ENCODE data around the gene SERINC5. TPM values are rescaled to one million over a fixed set of nuclear protein-coding genes. Genes with fewer than 3 reads are reported as not detected.

SERINC5 gene
- total and polyA plus RNA-seq, 9 donors, result 13.1 to 23.5 (median 16.7) TPM

DNA sequence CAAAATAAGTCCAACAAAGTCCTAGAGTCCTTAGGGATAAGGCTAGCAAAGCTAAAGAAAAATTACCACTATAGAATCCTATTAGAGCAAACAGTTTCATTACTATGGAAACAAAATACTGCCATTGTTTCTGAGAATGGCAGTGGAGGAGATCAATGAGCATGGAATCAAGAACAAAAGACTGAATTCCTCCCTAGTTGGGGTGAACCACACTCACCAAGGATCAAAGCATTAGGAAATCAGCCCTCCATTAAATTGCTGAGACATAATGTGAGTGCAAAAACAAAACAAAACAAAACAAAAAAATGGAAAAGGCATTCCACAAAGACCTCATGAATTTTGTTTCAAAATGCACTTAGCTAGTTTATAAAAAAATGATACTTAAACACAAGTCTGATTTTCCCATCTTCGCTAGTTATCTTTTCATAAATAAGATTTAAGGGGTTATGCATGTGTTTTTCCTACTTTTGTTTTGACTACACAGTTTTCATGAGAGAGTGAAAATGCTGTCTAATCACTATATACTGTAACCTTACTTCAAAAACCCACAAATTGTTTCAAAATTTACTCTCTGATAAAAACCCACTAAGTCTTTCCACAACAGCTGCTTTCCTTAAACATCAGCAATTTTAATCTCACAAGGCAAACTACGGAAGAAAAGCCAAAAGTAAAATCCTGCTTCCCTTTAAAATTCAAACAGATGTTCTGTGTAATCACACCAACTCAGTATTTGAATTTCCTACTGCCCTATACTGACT, 9.7 kb downstream of the SERINC5 start:
- DNase-seq, result peak; percentile 92
- H3K36me3 ChIP-seq (ENCODE audit: control insufficient read depth, insufficient read depth, low read length), result peaks cover 5% of the 10 kb centered on the region
- H3K4me3 ChIP-seq (ENCODE audit: low read length), result no peak overlapping the region
- no CpG with 5 or more reads among the region's 2 CpGs for WGBS (ENCODE audit: insufficient coverage)
- peak overlapping the region; percentile 72 for H3K27ac ChIP-seq (ENCODE audit: low read length)
- peaks cover 22% of the 10 kb centered on the region for H3K4me1 ChIP-seq (ENCODE audit: control insufficient read depth, insufficient read depth, low read length)
- no peaks in the 10 kb centered on the region for H3K27me3 ChIP-seq (ENCODE audit: control insufficient read depth, insufficient read depth, low read length)
- H3K9me3 ChIP-seq (replicated peaks; ENCODE audit: control insufficient read depth, low read depth, low read length), result peaks cover 10% of the 10 kb centered on the region

DNA sequence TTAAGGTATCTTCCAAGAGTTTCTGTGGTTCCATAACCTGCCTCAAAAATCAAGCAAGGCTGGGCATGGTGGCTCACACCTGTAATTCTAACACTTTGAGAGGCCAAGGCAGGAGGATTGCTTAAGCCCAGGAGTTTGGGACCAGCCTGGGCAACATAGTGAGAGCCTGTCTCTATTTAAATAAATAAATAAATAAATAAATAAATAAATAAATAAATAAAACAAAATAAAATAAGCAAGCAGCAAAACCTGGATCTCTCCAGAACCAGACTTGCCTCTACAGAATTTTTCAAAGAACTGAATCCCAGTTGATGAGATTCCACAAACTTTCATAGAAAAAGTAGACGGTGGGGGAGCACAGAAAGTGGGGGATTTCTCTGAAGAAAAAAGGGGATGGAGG, 12.3 kb downstream of the SERINC5 start:
- no peak for DNase-seq
- Histone ChIP-seq H3K36me3 (ENCODE audit: control insufficient read depth, insufficient read depth, low read length) (peaks cover 5% of the 10 kb centered on the region), H3K27me3 (ENCODE audit: control insufficient read depth, insufficient read depth, low read length) (no peaks in the 10 kb centered on the region), H3K27ac (ENCODE audit: low read length) (no peak overlapping the region), H3K4me1 (ENCODE audit: control insufficient read depth, insufficient read depth, low read length) (peaks cover 42% of the 10 kb centered on the region), H3K9me3 (replicated peaks; ENCODE audit: control insufficient read depth, low read depth, low read length) (peaks cover 10% of the 10 kb centered on the region), H3K4me3 (ENCODE audit: low read length) (no peak overlapping the region)
- no CpG with 5 or more reads among the region's 1 CpG for WGBS (ENCODE audit: insufficient coverage)

DNA sequence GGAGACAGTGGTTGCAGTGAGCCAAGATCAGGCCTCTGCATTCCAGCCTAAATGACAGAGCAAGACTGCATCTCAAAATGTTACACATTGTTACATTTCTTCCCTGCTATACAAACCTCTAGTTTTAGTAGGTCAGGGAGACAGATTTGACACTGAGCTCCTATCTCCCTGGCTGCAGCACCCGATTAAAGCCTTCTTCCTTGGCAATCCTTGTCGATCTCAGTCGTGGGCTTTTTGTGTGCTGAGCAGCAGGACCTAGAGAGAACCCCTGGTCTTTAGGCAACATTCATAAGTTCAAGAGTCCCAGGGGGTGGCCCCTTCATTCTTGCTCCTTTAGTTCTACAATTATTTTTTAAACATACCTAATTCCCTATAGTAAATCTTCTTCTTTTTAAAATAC, 13.0 kb downstream of the SERINC5 start:
- Histone ChIP-seq H3K36me3 (ENCODE audit: control insufficient read depth, insufficient read depth, low read length) (peaks cover 5% of the 10 kb centered on the region), H3K4me3 (ENCODE audit: low read length) (no peak overlapping the region), H3K4me1 (ENCODE audit: control insufficient read depth, insufficient read depth, low read length) (peaks cover 47% of the 10 kb centered on the region), H3K9me3 (replicated peaks; ENCODE audit: control insufficient read depth, low read depth, low read length) (peaks cover 10% of the 10 kb centered on the region), H3K27me3 (ENCODE audit: control insufficient read depth, insufficient read depth, low read length) (no peaks in the 10 kb centered on the region), H3K27ac (ENCODE audit: low read length) (no peak overlapping the region)
- no peak for DNase-seq
- 80% methylated on average over 3 of the region's 3 CpGs for WGBS (ENCODE audit: insufficient coverage)

GRCh38 chr5:80240368-80240986, 15.4 kb downstream of the SERINC5 start:
- Histone ChIP-seq H3K27ac (ENCODE audit: low read length) (peak overlapping the region; percentile 70), H3K4me1 (ENCODE audit: control insufficient read depth, insufficient read depth, low read length) (peaks cover 37% of the 10 kb centered on the region), H3K27me3 (ENCODE audit: control insufficient read depth, insufficient read depth, low read length) (no peaks in the 10 kb centered on the region), H3K36me3 (ENCODE audit: control insufficient read depth, insufficient read depth, low read length) (peaks cover 5% of the 10 kb centered on the region), H3K4me3 (ENCODE audit: low read length) (no peak overlapping the region), H3K9me3 (replicated peaks; ENCODE audit: control insufficient read depth, low read depth, low read length) (peaks cover 10% of the 10 kb centered on the region)
- DNase-seq, result no peak
- 60% methylated on average over 1 of the region's 8 CpGs for WGBS (ENCODE audit: insufficient coverage)

GRCh38 chr5:80239680-80240367, 16.0 kb downstream of the SERINC5 start:
- Histone ChIP-seq H3K27me3 (ENCODE audit: control insufficient read depth, insufficient read depth, low read length) (no peaks in the 10 kb centered on the region), H3K4me1 (ENCODE audit: control insufficient read depth, insufficient read depth, low read length) (peaks cover 30% of the 10 kb centered on the region), H3K4me3 (ENCODE audit: low read length) (no peak overlapping the region), H3K9me3 (replicated peaks; ENCODE audit: control insufficient read depth, low read depth, low read length) (peaks cover 10% of the 10 kb centered on the region), H3K27ac (ENCODE audit: low read length) (peak overlapping the region; percentile 70), H3K36me3 (ENCODE audit: control insufficient read depth, insufficient read depth, low read length) (peaks cover 5% of the 10 kb centered on the region)
- 50% methylated on average over 1 of the region's 4 CpGs for WGBS (ENCODE audit: insufficient coverage)
- DNase-seq, result peak; percentile 92

DNA sequence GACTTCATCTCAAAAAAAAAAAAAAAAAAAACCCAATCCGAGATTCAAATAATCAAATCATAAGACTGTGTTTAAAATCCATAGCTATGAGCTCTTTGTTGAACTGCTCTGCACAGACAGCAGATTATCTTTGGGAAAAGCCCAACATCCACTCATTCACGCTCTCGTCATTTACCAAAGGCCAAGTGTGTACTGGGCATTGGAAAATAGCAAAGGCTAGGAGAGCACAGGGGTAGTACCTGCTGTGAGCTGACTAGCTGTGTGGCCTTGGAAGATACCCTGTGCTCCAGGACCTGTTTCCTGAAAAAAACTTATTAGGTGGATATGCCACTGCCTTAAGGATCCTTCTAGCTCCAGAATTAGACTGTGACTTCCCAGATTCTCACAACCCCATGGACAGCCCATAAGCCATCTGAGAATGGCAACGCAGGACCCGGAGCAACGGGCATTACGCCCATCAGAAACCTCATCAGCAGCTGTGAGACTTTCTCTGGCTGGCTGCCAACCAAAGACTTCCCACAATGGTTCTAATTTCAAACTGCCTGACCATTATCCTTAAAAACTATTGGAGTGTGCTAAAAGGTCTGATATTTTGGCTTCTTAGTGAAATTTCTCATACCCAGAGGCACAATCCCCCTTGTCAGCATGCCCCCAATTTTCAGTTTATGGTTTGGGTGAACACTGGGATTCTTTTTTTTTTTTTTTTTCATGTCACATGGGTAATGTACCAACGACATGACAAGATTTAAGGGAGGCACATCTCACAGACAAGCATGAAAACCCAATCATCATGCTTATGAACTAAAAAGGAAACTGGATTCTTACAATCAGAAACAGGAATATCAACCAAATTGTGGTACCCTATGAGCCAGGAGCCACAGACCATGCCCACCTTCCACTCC, 16.8 kb downstream of the SERINC5 start:
- peak; percentile 90 for DNase-seq
- H3K27me3 ChIP-seq (ENCODE audit: control insufficient read depth, insufficient read depth, low read length), result no peaks in the 10 kb centered on the region
- peaks cover 10% of the 10 kb centered on the region for H3K9me3 ChIP-seq (replicated peaks; ENCODE audit: control insufficient read depth, low read depth, low read length)
- no CpG with 5 or more reads among the region's 8 CpGs for whole genome bisulfite sequencing (ENCODE audit: insufficient coverage)
- H3K4me1 ChIP-seq (ENCODE audit: control insufficient read depth, insufficient read depth, low read length), result peaks cover 29% of the 10 kb centered on the region
- H3K36me3 ChIP-seq (ENCODE audit: control insufficient read depth, insufficient read depth, low read length), result peaks cover 5% of the 10 kb centered on the region
- H3K4me3 ChIP-seq (ENCODE audit: low read length), result no peak overlapping the region
- H3K27ac ChIP-seq (ENCODE audit: low read length), result peak overlapping the region; percentile 70

DNA sequence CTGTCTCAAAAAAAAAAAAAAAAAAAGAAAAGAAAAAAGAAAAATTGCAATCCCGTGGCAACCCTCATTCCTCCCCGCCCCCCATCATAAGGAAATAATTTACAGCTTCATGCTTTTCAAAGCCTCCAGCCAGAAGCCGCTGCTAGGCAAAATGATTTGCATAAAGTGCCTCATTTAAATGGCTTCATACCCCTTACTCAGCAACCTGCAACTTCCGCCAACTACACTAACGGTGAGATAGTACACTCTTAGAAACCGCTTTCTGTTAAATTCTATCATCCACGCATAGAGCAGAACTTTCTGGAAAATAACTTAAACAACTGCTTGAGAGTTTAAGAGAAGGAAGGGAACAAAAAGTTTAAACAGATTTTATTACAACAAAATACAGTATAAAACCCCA, 17.8 kb downstream of the SERINC5 start:
- Histone ChIP-seq H3K27ac (ENCODE audit: low read length) (peak overlapping the region; percentile 70), H3K9me3 (replicated peaks; ENCODE audit: control insufficient read depth, low read depth, low read length) (peaks cover 9% of the 10 kb centered on the region), H3K4me1 (ENCODE audit: control insufficient read depth, insufficient read depth, low read length) (peaks cover 29% of the 10 kb centered on the region), H3K27me3 (ENCODE audit: control insufficient read depth, insufficient read depth, low read length) (no peaks in the 10 kb centered on the region), H3K36me3 (ENCODE audit: control insufficient read depth, insufficient read depth, low read length) (peaks cover 5% of the 10 kb centered on the region), H3K4me3 (ENCODE audit: low read length) (no peak overlapping the region)
- WGBS (ENCODE audit: insufficient coverage), result 58% methylated on average over 5 of the region's 7 CpGs
- peak; percentile 52 for DNase-seq

- Histone ChIP-seq H3K36me3 (ENCODE audit: control insufficient read depth, insufficient read depth, low read length) (peaks cover 5% of the 10 kb centered on the region), H3K9me3 (replicated peaks; ENCODE audit: control insufficient read depth, low read depth, low read length) (peaks cover 5% of the 10 kb centered on the region), H3K27ac (ENCODE audit: low read length) (no peak overlapping the region), H3K4me1 (ENCODE audit: control insufficient read depth, insufficient read depth, low read length) (peaks cover 29% of the 10 kb centered on the region), H3K27me3 (ENCODE audit: control insufficient read depth, insufficient read depth, low read length) (no peaks in the 10 kb centered on the region), H3K4me3 (ENCODE audit: low read length) (no peak overlapping the region)
- DNase-seq, result no peak
- WGBS (ENCODE audit: insufficient coverage), result no CpG with 5 or more reads among the region's 5 CpGs
Observed at GRCh38 chr5:80237243-80237642, 18.6 kb downstream of the SERINC5 start.

GRCh38 chr5:80234116-80234948, 21.5 kb downstream of the SERINC5 start:
- peaks cover 16% of the 10 kb centered on the region for H3K4me1 ChIP-seq (ENCODE audit: control insufficient read depth, insufficient read depth, low read length)
- no peak for DNase-seq
- no CpG with 5 or more reads among the region's 5 CpGs for WGBS (ENCODE audit: insufficient coverage)

More at GRCh38 chr5:80234116-80234948, 21.5 kb downstream of the SERINC5 start:
- H3K4me3 ChIP-seq (ENCODE audit: low read length), result no peak overlapping the region
- no peaks in the 10 kb centered on the region for H3K9me3 ChIP-seq (replicated peaks; ENCODE audit: control insufficient read depth, low read depth, low read length)
- H3K27me3 ChIP-seq (ENCODE audit: control insufficient read depth, insufficient read depth, low read length), result no peaks in the 10 kb centered on the region
- no peaks in the 10 kb centered on the region for H3K36me3 ChIP-seq (ENCODE audit: control insufficient read depth, insufficient read depth, low read length)
- H3K27ac ChIP-seq (ENCODE audit: low read length), result no peak overlapping the region

All from muscle of leg (tissue), 11 donors.